Activated CD8-positive, alpha-beta memory T cell treated with anti-CD3 and anti-CD28 coated beads, Interleukin-2, amount 50 U/mL, for 4 hours (primary cell): ENCODE measurements around the gene SH3PXD2A.
A peak's percentile ranks its signal among the peaks of the same experiment; 100 is the strongest.
"Not testable (repeated sequence)": the region's sequence is repeated elsewhere in the genome, so short reads cannot be mapped to it uniquely, and the experiment has no call there.

Experiments used
- DNase-seq: peaks from one replicate; pipeline ENCODE4 v3.0.0-alpha.2; 2020

The SH3PXD2A gene

GRCh38 chr10:103763374-103764202 is 91.8 kb downstream of the SH3PXD2A start:
- no peak for DNase-seq

- DNase-seq: no peak
Observed at GRCh38 chr10:103762916-103763315, 92.5 kb downstream of the SH3PXD2A start.

GRCh38 chr10:103762162-103762561 is 93.2 kb downstream of the SH3PXD2A start:
- no peak for DNase-seq

- DNase-seq: no peak
Observed at GRCh38 chr10:103761075-103761920, 94.1 kb downstream of the SH3PXD2A start.

- not testable (repeated sequence) for DNase-seq
Observed at GRCh38 chr10:103760233-103760632, 95.1 kb downstream of the SH3PXD2A start.

GRCh38 chr10:103759100-103759781 is 96.1 kb downstream of the SH3PXD2A start:
- DNase-seq: no peak

- DNase-seq: no peak
Observed at GRCh38 chr10:103758294-103758681, 97.1 kb downstream of the SH3PXD2A start.

GRCh38 chr10:103757531-103758293 is 97.7 kb downstream of the SH3PXD2A start:
- no peak for DNase-seq

GRCh38 chr10:103756277-103756869 is 99.0 kb downstream of the SH3PXD2A start:
- no peak for DNase-seq

GRCh38 chr10:103752680-103753248 is 102.6 kb downstream of the SH3PXD2A start:
- peak; percentile 47 for DNase-seq

- no peak for DNase-seq
Observed at GRCh38 chr10:103751667-103752290, 103.6 kb downstream of the SH3PXD2A start.

GRCh38 chr10:103750836-103751235 is 104.5 kb downstream of the SH3PXD2A start:
- DNase-seq: no peak

- DNase-seq: no peak
Observed at GRCh38 chr10:103749779-103750178, 105.6 kb downstream of the SH3PXD2A start.

- no peak for DNase-seq
Observed at GRCh38 chr10:103748020-103748419, 107.4 kb downstream of the SH3PXD2A start.

GRCh38 chr10:103747193-103747865 is 108.0 kb downstream of the SH3PXD2A start:
- no peak for DNase-seq

- DNase-seq: no peak
Observed at GRCh38 chr10:103746598-103746997, 108.8 kb downstream of the SH3PXD2A start.

GRCh38 chr10:103745341-103746247 is 109.8 kb downstream of the SH3PXD2A start:
- DNase-seq: peak; percentile 41

GRCh38 chr10:103742824-103743223 is 112.6 kb downstream of the SH3PXD2A start:
- DNase-seq: no peak

- DNase-seq: no peak
Observed at GRCh38 chr10:103740611-103741010, 114.8 kb downstream of the SH3PXD2A start.
